ENCODE results near the gene BCAP31.

BCAP31 gene

GRCh38 chrX:153766098-153766817 is 42.1 kb upstream of the BCAP31 start:
- Mint-ChIP-seq H3K4me3 (peak overlapping the region in 2 of 3 experiments; percentile 55 to 59), H3K36me3 (ENCODE audit: low read depth) (no peaks in the 10 kb centered on the region), H3K9me3 (peaks cover 8% of the 10 kb centered on the region), H3K4me1 (peaks cover 5% of the 10 kb centered on the region), H3K27me3 (ENCODE audit: low read depth) (peaks cover 4% of the 10 kb centered on the region), H3K27ac (peak overlapping the region; percentile 18 to 34 (median 24))
- no peak for TF ChIP-seq CTCF (IDR thresholded peaks at IDR 0.05; ENCODE audit: unreplicated experiment in 3 of 3)

DNA sequence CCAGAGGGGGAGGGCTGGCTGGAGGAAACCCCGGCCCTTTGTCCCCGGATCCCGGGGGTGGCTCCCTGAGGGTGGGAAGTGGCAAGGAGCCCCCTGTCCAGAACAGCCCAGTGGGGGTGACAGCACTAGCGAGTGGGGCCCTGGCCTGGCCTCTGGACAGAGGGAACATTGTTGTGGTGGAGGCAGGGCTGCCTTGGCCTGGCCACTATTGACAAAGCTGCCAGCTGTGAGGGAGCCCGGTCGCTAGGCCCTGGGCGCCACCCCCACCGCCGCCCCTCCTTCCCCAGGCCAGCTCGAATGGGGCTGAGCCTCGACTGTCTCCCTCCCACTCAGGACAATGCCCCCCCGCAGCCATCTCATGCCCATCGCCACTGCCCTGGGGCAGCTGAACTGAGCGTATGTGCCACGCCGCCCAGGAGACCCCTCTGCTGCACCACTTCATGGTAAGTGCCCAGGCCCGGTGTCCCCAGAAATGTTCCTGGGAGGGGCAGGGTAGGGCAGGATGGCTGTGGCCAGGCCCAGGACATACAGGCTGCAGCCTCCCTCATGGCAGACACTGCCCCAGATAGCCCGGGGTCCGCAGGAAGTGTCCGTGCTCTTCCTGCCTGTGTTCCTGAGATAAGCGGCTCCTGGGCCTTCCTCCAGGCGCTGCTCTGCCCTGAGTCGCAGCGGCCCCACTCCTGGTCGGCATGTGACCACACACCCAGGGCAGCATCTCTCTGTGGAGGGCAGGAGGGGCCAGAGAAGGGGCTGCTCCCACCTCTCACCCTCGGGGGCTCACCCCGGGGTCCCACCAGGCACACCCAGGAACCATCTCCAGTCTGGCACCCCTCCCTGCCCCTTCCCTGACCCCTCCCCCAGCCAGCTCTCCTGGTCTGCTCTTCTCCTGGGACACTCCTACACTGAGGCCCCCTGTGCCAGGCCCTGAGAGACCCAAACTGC is 41.2 kb upstream of the BCAP31 start:
- TF ChIP-seq CTCF (IDR thresholded peaks at IDR 0.05; ENCODE audit: unreplicated experiment in 3 of 3): no peak
- H3K4me1 Mint-ChIP-seq: peaks cover 5% of the 10 kb centered on the region
- no peaks in the 10 kb centered on the region for H3K36me3 Mint-ChIP-seq (ENCODE audit: low read depth)
- no peak overlapping the region for H3K4me3 Mint-ChIP-seq
- H3K27ac Mint-ChIP-seq: no peak overlapping the region
- H3K9me3 Mint-ChIP-seq: peaks cover 8% of the 10 kb centered on the region
- peaks cover 4% of the 10 kb centered on the region for H3K27me3 Mint-ChIP-seq (ENCODE audit: low read depth)

GRCh38 chrX:153764786-153765137 is 40.6 kb upstream of the BCAP31 start:
- Mint-ChIP-seq H3K36me3 (ENCODE audit: low read depth) (no peaks in the 10 kb centered on the region), H3K9me3 (peaks cover 8% of the 10 kb centered on the region), H3K4me3 (no peak overlapping the region), H3K4me1 (peaks cover 5% of the 10 kb centered on the region), H3K27me3 (ENCODE audit: low read depth) (peaks cover 4% of the 10 kb centered on the region), H3K27ac (no peak overlapping the region)
- TF ChIP-seq CTCF (IDR thresholded peaks at IDR 0.05; ENCODE audit: unreplicated experiment in 3 of 3): no peak

DNA sequence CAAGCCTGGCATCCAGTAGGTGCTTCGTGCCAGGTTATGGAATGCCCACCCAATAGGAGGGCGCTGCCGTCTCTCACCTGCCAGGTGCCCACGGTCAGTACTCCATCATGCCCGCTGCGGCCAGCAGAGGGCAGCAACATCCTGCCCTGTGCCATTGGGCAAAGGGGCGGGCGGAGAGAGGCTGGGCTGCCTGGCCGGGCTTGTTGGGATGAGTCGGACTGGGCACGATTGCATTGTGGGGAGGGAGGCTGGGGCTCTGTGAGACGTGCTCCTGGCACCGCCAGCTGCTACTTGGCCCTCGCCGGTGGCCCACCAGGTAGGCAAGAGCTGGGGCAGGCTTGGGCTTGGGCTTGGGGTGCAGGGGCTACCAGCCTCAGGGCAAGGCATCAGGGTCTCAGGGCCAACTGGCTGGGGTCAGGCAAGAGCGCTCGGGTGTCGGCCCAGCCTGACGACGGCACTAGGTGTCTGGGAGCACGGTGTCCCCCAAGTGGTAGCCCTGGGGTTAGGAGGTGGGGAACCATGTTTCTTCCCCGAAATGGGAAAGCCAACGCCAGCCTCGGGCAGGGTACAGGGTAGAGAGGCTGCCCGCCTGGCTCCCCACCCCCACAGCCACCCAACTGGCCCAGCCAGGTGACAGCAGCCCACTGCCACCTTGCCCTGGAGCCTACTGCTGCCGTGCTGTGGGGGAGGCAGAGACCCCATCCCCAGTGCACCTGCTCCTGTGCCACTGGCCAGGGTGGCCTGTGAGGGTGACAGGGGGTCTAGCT is 40.0 kb upstream of the BCAP31 start, which contains the start of gene PLXNB3:
TSS of gene PLXNB3 (plus strand) at position 261 of the 767 bp plus-strand sequence. CDS start 1,287 bp downstream, outside the sequence.
- TF ChIP-seq CTCF (IDR thresholded peaks at IDR 0.05; ENCODE audit: unreplicated experiment in 3 of 3): peak; percentile 70 to 73 (median 70)
- Mint-ChIP-seq H3K4me1 (peaks cover 5% of the 10 kb centered on the region), H3K36me3 (ENCODE audit: low read depth) (no peaks in the 10 kb centered on the region)

DNA sequence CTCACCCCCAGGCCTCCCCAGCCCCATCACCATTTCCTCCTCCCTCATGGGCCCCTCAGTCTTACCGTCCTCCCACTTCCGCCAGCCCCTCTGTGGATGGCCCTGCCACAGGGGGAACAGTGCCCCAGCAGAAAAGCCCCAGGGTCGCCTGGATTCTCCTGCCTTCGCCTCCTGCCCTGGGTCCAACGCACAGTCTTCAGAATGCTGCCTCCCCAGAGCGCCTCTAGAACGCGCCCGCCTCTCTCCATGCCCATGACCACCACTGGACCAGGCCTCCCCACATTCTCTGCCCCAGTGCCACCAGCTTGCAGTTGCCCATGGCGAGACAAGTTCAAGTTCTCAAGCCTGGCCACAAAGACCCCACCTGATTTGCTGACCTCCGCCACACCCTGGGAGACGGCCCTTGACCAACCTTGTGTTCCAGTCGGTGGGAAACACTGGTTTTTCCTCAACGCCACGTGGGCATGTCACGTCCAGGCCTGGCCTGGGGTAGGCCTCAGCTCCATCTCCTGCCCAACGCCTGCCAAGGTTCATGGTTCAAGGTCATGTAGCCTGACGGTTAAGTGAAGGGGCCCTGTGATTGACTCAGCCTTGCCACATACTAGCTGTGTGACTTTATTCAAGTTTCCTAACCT is 39.2 kb upstream of the BCAP31 start:
- TF ChIP-seq CTCF (IDR thresholded peaks at IDR 0.05; ENCODE audit: unreplicated experiment in 3 of 3): no peak
- Mint-ChIP-seq H3K4me1 (peaks cover 5% of the 10 kb centered on the region), H3K27me3 (ENCODE audit: low read depth) (peaks cover 4% of the 10 kb centered on the region), H3K36me3 (ENCODE audit: low read depth) (no peaks in the 10 kb centered on the region), H3K9me3 (peaks cover 8% of the 10 kb centered on the region), H3K4me3 (no peak overlapping the region), H3K27ac (no peak overlapping the region)

More for the DNA sequence above, 40.0 kb upstream of the BCAP31 start, which contains the start of gene PLXNB3:
- H3K9me3 Mint-ChIP-seq: peaks cover 8% of the 10 kb centered on the region
- peaks cover 4% of the 10 kb centered on the region for H3K27me3 Mint-ChIP-seq (ENCODE audit: low read depth)
- no peak within 1 kb of the TSS for H3K27ac Mint-ChIP-seq
- no peak within 1 kb of the TSS for H3K4me3 Mint-ChIP-seq

Data from nephron (organoid).